Measurements from ENCODE around the gene GIGYF1.
"Not testable (repeated sequence)": the region's sequence is repeated elsewhere in the genome, so short reads cannot be mapped to it uniquely, and the experiment has no call there.

GRCh38 chr7:100701089-100701488, 7.0 kb upstream of the GIGYF1 start:
- TF ChIP-seq, protein P1, sequence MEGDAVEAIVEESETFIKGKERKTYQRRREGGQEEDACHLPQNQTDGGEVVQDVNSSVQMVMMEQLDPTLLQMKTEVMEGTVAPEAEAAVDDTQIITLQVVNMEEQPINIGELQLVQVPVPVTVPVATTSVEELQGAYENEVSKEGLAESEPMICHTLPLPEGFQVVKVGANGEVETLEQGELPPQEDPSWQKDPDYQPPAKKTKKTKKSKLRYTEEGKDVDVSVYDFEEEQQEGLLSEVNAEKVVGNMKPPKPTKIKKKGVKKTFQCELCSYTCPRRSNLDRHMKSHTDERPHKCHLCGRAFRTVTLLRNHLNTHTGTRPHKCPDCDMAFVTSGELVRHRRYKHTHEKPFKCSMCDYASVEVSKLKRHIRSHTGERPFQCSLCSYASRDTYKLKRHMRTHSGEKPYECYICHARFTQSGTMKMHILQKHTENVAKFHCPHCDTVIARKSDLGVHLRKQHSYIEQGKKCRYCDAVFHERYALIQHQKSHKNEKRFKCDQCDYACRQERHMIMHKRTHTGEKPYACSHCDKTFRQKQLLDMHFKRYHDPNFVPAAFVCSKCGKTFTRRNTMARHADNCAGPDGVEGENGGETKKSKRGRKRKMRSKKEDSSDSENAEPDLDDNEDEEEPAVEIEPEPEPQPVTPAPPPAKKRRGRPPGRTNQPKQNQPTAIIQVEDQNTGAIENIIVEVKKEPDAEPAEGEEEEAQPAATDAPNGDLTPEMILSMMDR (conservative IDR thresholded peaks at IDR 0.05 in 1 of 2, IDR thresholded peaks at IDR 0.05 in 1 of 2; ENCODE audit: extremely low read depth in 1 of 2, insufficient read depth in 1 of 2, low read depth in 1 of 2, low read length in 2 of 2) = not testable (repeated sequence)
- not testable (repeated sequence) for TF ChIP-seq EZH2 (IDR thresholded peaks at IDR 0.05; ENCODE audit: borderline replicate concordance, low read length)

Measured in mammary epithelial cell (primary cell).